Fibroblast of the conjunctiva (primary cell): ENCODE measurements around the gene NEAT1.

Experiments
- DNase-seq: peaks from one replicate; pipeline ENCODE4 v3.0.0-alpha.2; 2010; ENCODE audit warnings: low read depth

The NEAT1 gene

GRCh38 chr11:65422633-65423515, at the start of gene NEAT1:
NEAT1 (plus strand) TSS chr11:65422798.
- peak; percentile 95 for DNase-seq

GRCh38 chr11:65373839-65374580, 48.6 kb upstream of the NEAT1 start:
- DNase-seq, result no peak

GRCh38 chr11:65375012-65375411, 47.6 kb upstream of the NEAT1 start:
- no peak for DNase-seq

GRCh38 chr11:65376138-65376713, 46.4 kb upstream of the NEAT1 start:
- DNase-seq, result no peak

- no peak for DNase-seq
Measured at GRCh38 chr11:65377036-65377435, 45.6 kb upstream of the NEAT1 start.

- DNase-seq, result no peak
Measured at GRCh38 chr11:65377777-65378176, 44.8 kb upstream of the NEAT1 start.

- no peak for DNase-seq
Measured at GRCh38 chr11:65378208-65378927, 44.2 kb upstream of the NEAT1 start.

GRCh38 chr11:65378928-65379638, 43.5 kb upstream of the NEAT1 start:
- no peak for DNase-seq

GRCh38 chr11:65379698-65380459, 42.7 kb upstream of the NEAT1 start:
- no peak for DNase-seq

GRCh38 chr11:65380460-65381119, 42.0 kb upstream of the NEAT1 start:
- DNase-seq, result no peak

GRCh38 chr11:65381716-65382032, 40.9 kb upstream of the NEAT1 start:
- DNase-seq, result no peak

GRCh38 chr11:65382033-65382803, 40.4 kb upstream of the NEAT1 start, which contains the start of gene SLC25A45:
SLC25A45 (minus strand) TSS chr11:65382646; CDS start chr11:65381951, 695 bp downstream.
- peak; percentile 96 for DNase-seq

- no peak for DNase-seq
Measured at GRCh38 chr11:65382804-65383368, 39.7 kb upstream of the NEAT1 start.

GRCh38 chr11:65383778-65384177, 38.8 kb upstream of the NEAT1 start:
- no peak for DNase-seq

- DNase-seq, result no peak
Measured at GRCh38 chr11:65384301-65384889, 38.2 kb upstream of the NEAT1 start.

- peak; percentile 40 for DNase-seq
Measured at GRCh38 chr11:65386307-65387140, 36.1 kb upstream of the NEAT1 start, which contains the start of gene FRMD8. FRMD8 (plus strand) TSS chr11:65386637; CDS start chr11:65387037, 400 bp downstream.

GRCh38 chr11:65388731-65389130, 33.9 kb upstream of the NEAT1 start:
- no peak for DNase-seq
